Osteocyte (in vitro differentiated cells): ENCODE data around the gene CASR. TPM values are rescaled to one million over a fixed set of nuclear protein-coding genes. Genes with fewer than 3 reads are reported as not detected.

Experiments
- DNase-seq: peaks from one replicate; pipeline ENCODE4 v3.0.0; 2021; ENCODE audit warnings: mixed read lengths; ENCODE audit not compliant: unreplicated experiment; ENCODE audit errors: extremely low spot score
- H3K27ac Mint-ChIP-seq: one replicate; pipeline ENCODE4 v1.8.0; 2021; ENCODE audit warnings: mild to moderate bottlenecking, mixed read lengths; ENCODE audit not compliant: unreplicated experiment
- H3K27me3 Mint-ChIP-seq: one replicate; pipeline ENCODE4 v1.8.0; 2021; ENCODE audit warnings: mixed read lengths; ENCODE audit not compliant: unreplicated experiment
- H3K36me3 Mint-ChIP-seq: one replicate; pipeline ENCODE4 v1.8.0; 2021; ENCODE audit warnings: mixed read lengths; ENCODE audit not compliant: unreplicated experiment
- H3K4me1 Mint-ChIP-seq: one replicate; pipeline ENCODE4 v1.8.0; 2021; ENCODE audit warnings: mixed read lengths; ENCODE audit not compliant: unreplicated experiment
- H3K4me3 Mint-ChIP-seq: one replicate; pipeline ENCODE4 v1.8.0; 2021; ENCODE audit warnings: mild to moderate bottlenecking, moderate library complexity, mixed read lengths; ENCODE audit not compliant: unreplicated experiment
- H3K9me3 Mint-ChIP-seq: one replicate; pipeline ENCODE4 v1.8.0; 2021; ENCODE audit warnings: mixed read lengths; ENCODE audit not compliant: unreplicated experiment
- total RNA-seq: library from RNA; stranded (reverse); gene quantifications from 2 replicates; pipeline ENCODE4 v1.2.1, GENCODE V29; 2021
- TF ChIP-seq, protein P1 (sequence below): fragments of 200-600 bp; sonication (generic); IDR thresholded peaks from 2 replicates; pipeline ENCODE4 v1.5.0; 2021; ENCODE audit warnings: antibody characterized with exemption, mild to moderate bottlenecking, moderate library complexity

Gene CASR
- total RNA-seq, 1 donor from 2014 or later = not detected

DNA sequence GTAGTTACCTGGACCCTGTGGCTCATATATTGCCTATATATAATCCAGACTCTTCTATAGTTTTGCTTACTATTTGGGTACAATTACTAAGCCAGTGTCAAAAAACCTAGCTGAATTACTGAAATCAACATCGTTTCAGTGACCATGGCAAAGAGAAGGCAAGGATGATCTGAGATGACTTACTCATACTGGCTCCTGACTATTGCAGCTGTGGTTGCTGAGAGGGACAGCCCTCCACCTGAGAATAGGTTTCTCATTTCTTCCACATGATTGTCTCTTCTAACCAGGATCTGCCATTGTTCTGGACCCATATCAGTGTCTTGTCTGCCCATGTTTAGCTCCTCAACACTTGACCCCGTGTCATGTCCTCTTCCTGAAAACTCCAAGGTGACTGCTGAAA is 30.2 kb downstream of the CASR start:
- Mint-ChIP-seq H3K9me3 (no peaks in the 10 kb centered on the region), H3K4me1 (no peaks in the 10 kb centered on the region), H3K4me3 (no peak overlapping the region), H3K36me3 (no peaks in the 10 kb centered on the region), H3K27me3 (no peaks in the 10 kb centered on the region), H3K27ac (no peak overlapping the region)
- TF ChIP-seq, protein P1, sequence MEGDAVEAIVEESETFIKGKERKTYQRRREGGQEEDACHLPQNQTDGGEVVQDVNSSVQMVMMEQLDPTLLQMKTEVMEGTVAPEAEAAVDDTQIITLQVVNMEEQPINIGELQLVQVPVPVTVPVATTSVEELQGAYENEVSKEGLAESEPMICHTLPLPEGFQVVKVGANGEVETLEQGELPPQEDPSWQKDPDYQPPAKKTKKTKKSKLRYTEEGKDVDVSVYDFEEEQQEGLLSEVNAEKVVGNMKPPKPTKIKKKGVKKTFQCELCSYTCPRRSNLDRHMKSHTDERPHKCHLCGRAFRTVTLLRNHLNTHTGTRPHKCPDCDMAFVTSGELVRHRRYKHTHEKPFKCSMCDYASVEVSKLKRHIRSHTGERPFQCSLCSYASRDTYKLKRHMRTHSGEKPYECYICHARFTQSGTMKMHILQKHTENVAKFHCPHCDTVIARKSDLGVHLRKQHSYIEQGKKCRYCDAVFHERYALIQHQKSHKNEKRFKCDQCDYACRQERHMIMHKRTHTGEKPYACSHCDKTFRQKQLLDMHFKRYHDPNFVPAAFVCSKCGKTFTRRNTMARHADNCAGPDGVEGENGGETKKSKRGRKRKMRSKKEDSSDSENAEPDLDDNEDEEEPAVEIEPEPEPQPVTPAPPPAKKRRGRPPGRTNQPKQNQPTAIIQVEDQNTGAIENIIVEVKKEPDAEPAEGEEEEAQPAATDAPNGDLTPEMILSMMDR = no peak
- no peak for DNase-seq

DNA sequence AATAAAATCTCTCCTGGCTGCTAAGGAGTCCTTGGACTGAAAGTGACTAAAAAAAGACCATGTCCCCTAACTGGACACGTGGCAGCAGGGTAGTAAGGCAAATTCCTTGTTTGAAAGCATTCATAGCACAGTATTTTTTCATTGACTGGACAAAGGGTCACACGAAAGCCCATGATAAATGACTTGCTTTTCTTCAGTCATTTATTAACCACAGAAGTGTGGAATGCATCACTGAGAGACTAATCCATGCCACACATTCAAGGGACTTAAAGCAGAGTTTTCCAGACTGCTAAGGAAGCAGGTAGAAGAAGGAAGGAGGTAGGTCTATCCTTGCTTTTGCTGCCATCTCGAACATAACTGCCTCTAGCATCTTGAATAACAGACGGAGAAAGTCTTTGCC is 31.2 kb downstream of the CASR start:
- Mint-ChIP-seq H3K27me3 (no peaks in the 10 kb centered on the region), H3K9me3 (no peaks in the 10 kb centered on the region), H3K36me3 (no peaks in the 10 kb centered on the region), H3K4me3 (no peak overlapping the region), H3K4me1 (no peaks in the 10 kb centered on the region), H3K27ac (no peak overlapping the region)
- DNase-seq = no peak
- TF ChIP-seq, protein P1 = no peak

DNA sequence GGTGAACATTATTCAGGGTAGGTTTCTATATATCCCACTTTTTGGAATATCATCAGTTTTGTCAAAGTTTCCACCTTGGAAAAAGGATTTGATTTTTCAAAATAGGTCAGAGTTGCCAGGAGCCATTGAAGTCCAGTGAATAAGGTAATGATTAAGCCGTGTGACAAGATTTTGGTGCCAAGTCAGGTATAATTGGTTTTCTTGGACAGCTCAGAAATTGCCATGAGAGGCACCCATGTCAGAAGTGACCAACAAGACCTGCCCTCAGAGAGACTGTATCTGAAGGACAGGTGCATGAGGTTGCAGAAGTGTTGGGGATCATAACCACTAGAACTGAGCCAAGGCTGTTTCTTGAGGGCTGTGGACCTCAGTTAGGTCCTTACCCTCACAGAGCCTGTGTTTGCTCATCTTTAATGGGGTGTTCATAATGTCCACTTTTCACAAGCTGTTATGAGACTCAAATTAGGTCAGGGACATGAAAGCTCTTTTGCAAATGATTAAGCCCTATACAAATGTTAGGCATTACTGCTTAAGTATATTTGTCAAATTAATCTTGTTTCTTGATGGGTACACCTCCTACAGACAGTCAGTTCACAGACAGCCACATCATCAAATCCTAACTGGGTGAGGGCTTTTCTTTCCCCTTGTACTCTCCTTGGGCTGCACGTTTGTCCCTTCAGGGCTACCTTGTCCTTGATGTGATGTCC is 32.3 kb downstream of the CASR start:
- no peak for DNase-seq
- Mint-ChIP-seq H3K36me3 (no peaks in the 10 kb centered on the region), H3K9me3 (no peaks in the 10 kb centered on the region), H3K4me1 (no peaks in the 10 kb centered on the region), H3K27ac (no peak overlapping the region), H3K27me3 (no peaks in the 10 kb centered on the region), H3K4me3 (no peak overlapping the region)
- TF ChIP-seq, protein P1 = no peak

DNA sequence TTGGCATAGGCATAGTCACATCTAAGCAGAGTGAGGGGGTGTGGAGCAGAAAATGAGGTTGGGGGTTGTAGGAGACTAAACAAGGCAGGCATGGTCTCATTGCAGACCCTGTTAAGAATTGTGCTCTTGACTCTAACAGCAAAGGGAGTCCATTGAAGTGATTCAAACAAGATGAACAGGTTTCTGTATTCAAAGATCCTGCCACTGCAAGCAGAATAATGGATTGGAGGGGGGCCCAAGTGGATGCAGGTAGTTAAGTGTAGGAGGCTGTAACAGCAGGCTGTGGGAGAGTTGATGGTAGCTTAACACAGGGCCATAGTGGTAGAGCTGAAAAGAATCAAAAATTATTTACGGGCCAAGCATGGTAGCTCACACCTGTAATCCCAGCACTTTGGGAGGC is 34.4 kb downstream of the CASR start:
- peaks cover 5% of the 10 kb centered on the region for H3K9me3 Mint-ChIP-seq
- no peak for DNase-seq
- no peaks in the 10 kb centered on the region for H3K27me3 Mint-ChIP-seq
- H3K4me1 Mint-ChIP-seq = no peaks in the 10 kb centered on the region
- no peaks in the 10 kb centered on the region for H3K36me3 Mint-ChIP-seq
- TF ChIP-seq, protein P1 = no peak
- H3K4me3 Mint-ChIP-seq = no peak overlapping the region
- no peak overlapping the region for H3K27ac Mint-ChIP-seq

DNA sequence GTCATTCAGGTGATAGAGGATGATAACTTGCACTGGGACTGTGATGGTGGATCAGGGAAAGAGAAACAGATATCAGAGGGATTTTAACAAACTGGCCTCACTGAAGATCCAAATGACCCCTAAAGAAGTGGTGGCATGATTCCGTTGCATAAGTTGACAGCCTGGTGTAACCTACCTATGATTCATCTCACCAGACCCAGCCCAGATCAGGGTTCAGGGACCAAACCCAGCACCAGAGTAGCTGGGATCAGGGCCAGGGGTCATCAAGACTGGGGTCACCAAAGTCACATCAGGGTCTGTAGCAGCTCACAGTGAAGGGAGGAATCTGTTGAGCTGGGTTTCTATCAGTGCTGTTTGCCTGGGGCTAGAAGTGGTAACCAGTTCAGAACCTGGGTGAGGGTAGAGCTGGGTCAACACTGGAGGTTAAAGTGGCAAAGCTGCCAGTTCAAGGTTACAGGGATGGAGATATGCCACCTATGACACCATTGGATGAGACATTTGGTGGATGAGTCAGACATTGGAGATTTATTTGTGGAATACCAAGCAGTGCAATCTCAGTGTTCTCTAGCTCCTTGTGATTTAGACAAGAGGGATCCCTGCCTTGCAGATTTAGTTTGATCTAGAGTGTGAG is 35.9 kb downstream of the CASR start:
- TF ChIP-seq, protein P1 = no peak
- H3K36me3 Mint-ChIP-seq = no peaks in the 10 kb centered on the region
- peaks cover 6% of the 10 kb centered on the region for H3K9me3 Mint-ChIP-seq
- no peak for DNase-seq
- H3K4me3 Mint-ChIP-seq = no peak overlapping the region
- H3K27me3 Mint-ChIP-seq = no peaks in the 10 kb centered on the region
- H3K27ac Mint-ChIP-seq = no peak overlapping the region
- H3K4me1 Mint-ChIP-seq = no peaks in the 10 kb centered on the region
